Measurements from ENCODE around the gene CTLA4. TPM values are rescaled to one million over a fixed set of nuclear protein-coding genes. Genes with fewer than 3 reads are reported as not detected.

CTLA4 gene
- total RNA-seq, 1 donor from 2014 or later, result 7.9 TPM

DNA sequence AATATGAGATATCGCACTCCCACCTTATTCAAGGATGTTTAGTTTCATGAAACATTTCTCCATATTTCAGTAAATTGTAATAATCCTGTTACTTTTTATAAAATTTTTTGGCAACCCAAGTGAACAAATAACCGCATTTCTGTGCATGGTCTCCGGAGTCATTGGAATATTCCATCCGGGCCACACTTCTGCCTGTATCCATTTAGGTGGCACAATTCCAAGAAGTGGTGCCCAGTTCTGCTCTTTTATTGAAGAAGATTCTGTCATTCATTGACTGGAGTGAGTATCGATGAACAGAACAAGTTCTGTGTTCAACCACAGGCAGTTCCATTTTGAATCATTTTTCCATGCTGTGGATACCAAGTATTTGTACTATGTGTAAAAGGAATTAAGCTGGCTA is 42.4 kb downstream of the CTLA4 start:
- H3K9me3 ChIP-seq, result no peaks in the 10 kb centered on the region
- no peaks in the 10 kb centered on the region for H3K27me3 ChIP-seq
- intact Hi-C loops (cut with DNase I), result no loop called here
- no peaks in the 10 kb centered on the region for H3K36me3 ChIP-seq
- H3K4me1 ChIP-seq, result peaks cover 16% of the 10 kb centered on the region
- no peak overlapping the region for H3K27ac ChIP-seq
- no peak for TF ChIP-seq POLR2A (IDR thresholded peaks at IDR 0.05)
- TF ChIP-seq, protein P1, sequence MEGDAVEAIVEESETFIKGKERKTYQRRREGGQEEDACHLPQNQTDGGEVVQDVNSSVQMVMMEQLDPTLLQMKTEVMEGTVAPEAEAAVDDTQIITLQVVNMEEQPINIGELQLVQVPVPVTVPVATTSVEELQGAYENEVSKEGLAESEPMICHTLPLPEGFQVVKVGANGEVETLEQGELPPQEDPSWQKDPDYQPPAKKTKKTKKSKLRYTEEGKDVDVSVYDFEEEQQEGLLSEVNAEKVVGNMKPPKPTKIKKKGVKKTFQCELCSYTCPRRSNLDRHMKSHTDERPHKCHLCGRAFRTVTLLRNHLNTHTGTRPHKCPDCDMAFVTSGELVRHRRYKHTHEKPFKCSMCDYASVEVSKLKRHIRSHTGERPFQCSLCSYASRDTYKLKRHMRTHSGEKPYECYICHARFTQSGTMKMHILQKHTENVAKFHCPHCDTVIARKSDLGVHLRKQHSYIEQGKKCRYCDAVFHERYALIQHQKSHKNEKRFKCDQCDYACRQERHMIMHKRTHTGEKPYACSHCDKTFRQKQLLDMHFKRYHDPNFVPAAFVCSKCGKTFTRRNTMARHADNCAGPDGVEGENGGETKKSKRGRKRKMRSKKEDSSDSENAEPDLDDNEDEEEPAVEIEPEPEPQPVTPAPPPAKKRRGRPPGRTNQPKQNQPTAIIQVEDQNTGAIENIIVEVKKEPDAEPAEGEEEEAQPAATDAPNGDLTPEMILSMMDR (IDR thresholded peaks at IDR 0.05), result no peak
- no peak for TF ChIP-seq POLR2AphosphoS5 (IDR thresholded peaks at IDR 0.05; ENCODE audit: insufficient read depth in 1 of 2, low read depth in 1 of 2)
- no peak for DNase-seq (ENCODE audit: extremely low spot score in 2 of 2)
- no peak overlapping the region for H3K4me3 ChIP-seq

DNA sequence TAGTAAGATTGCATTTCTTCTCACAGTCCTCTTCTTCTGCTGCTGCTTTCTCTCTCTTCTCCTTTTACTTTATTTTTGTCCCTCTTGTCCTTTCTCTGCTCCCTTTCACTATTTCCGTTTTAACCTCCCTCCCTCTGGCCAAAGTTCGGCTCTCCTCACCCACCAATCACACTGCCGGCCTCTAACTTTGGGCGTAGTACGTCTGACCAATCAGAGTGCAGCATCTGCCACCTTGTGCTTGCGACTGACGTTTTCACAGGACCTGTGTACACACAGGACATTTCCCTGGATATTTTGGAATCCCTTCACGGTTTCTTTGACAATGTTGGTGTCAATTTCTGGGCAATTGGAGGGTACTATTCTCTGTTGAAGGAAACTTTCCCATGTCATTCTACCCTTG is 46.4 kb downstream of the CTLA4 start:
- H3K4me3 ChIP-seq, result no peak overlapping the region
- peaks cover 18% of the 10 kb centered on the region for H3K4me1 ChIP-seq
- no peaks in the 10 kb centered on the region for H3K36me3 ChIP-seq
- no peaks in the 10 kb centered on the region for H3K9me3 ChIP-seq
- intact Hi-C loops (cut with DNase I), result no loop called here
- TF ChIP-seq, protein P1 (IDR thresholded peaks at IDR 0.05), result no peak
- TF ChIP-seq POLR2A (IDR thresholded peaks at IDR 0.05) (no peak), POLR2AphosphoS5 (IDR thresholded peaks at IDR 0.05; ENCODE audit: insufficient read depth in 1 of 2, low read depth in 1 of 2) (no peak)
- H3K27me3 ChIP-seq, result no peaks in the 10 kb centered on the region
- H3K27ac ChIP-seq, result no peak overlapping the region
- no peak for DNase-seq (ENCODE audit: extremely low spot score in 2 of 2)

DNA sequence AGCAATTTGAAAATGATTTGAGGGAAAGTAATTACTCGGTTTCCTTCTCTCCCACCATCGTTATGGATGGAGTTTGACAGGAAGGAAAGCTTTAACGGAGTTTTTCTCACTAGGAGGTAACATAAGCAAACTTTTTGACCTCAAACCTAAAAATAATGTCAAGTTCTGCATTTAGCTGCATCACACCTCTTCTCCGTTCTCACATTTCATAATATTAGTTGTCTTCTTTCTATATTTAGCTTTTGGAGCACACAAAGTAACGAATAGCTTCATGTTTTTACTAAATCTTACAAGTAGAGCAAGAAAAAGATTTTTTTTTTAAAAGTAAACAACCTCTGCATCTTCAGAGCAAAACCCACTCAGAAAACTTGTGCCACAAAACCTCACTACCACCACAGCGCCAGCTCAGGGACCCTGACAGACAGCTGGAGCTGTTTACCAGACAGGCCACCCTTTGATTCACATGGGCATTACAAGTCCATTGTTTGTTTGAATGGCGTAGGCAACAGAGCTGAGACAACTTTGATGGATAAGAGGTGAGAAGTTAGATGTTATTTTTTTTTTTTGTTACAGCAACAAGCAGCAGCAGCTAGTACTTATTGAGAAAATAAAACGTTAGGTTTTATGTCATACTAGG is 47.1 kb downstream of the CTLA4 start:
- intact Hi-C loops (cut with DNase I), result no loop called here
- peaks cover 11% of the 10 kb centered on the region for H3K4me1 ChIP-seq
- no peaks in the 10 kb centered on the region for H3K27me3 ChIP-seq
- no peak overlapping the region for H3K4me3 ChIP-seq
- H3K9me3 ChIP-seq, result no peaks in the 10 kb centered on the region
- H3K27ac ChIP-seq, result no peak overlapping the region
- TF ChIP-seq POLR2A (IDR thresholded peaks at IDR 0.05), result no peak
- TF ChIP-seq, protein P1 (IDR thresholded peaks at IDR 0.05), result no peak
- TF ChIP-seq POLR2AphosphoS5 (IDR thresholded peaks at IDR 0.05; ENCODE audit: insufficient read depth in 1 of 2, low read depth in 1 of 2), result no peak
- DNase-seq (ENCODE audit: extremely low spot score in 2 of 2), result no peak
- H3K36me3 ChIP-seq, result no peaks in the 10 kb centered on the region

DNA sequence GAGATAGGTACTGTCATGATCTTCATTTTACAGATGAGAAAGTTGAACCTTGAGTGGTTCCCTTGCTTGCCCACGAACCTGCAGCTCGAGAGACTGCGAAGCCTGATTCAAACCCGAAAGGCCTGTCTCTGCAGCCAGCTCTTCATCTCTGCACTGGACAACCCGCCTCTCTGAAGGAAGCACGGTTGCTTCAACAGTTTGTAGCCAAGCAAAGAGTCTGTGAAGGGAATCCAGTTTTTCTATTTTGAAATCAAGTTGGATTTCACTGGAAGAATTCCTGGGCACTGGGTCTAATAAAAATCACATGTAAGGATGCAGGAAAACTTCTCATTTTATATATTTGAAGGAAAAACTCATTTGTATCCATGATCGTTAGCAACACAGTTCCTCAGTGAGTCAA is 47.7 kb downstream of the CTLA4 start:
- Histone ChIP-seq H3K36me3 (no peaks in the 10 kb centered on the region), H3K4me3 (no peak overlapping the region), H3K27ac (no peak overlapping the region), H3K27me3 (no peaks in the 10 kb centered on the region), H3K4me1 (peaks cover 7% of the 10 kb centered on the region), H3K9me3 (no peaks in the 10 kb centered on the region)
- no peak for DNase-seq (ENCODE audit: extremely low spot score in 2 of 2)
- TF ChIP-seq POLR2AphosphoS5 (IDR thresholded peaks at IDR 0.05; ENCODE audit: insufficient read depth in 1 of 2, low read depth in 1 of 2) (no peak), POLR2A (IDR thresholded peaks at IDR 0.05) (no peak)
- TF ChIP-seq, protein P1 (IDR thresholded peaks at IDR 0.05), result no peak
- intact Hi-C loops (cut with DNase I), result no loop called here

DNA sequence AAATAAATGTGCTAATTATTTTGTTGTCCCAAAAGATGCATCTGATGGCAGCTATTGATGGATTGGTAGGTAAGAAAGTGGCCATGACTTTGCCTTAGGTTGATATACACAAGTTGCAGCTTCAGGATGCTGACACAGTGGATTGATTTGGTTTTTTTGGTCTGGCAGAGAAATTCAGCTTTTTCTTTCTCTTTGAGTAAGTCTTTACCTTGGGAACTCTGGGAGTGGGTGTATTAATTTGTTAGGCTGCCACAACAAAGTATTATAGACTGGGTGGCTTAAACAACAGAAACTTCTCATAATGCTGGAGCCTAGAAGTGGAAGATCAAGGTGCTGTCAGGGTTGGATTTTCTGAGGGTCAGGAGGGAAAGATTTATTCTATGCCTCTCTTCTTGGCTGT is 49.2 kb downstream of the CTLA4 start:
- Histone ChIP-seq H3K27me3 (no peaks in the 10 kb centered on the region), H3K4me1 (peaks cover 7% of the 10 kb centered on the region), H3K27ac (no peak overlapping the region), H3K9me3 (no peaks in the 10 kb centered on the region), H3K4me3 (no peak overlapping the region), H3K36me3 (no peaks in the 10 kb centered on the region)
- no peak for DNase-seq (ENCODE audit: extremely low spot score in 2 of 2)
- intact Hi-C loops (cut with DNase I), result no loop called here
- TF ChIP-seq, protein P1 (IDR thresholded peaks at IDR 0.05), result no peak
- no peak for TF ChIP-seq POLR2AphosphoS5 (IDR thresholded peaks at IDR 0.05; ENCODE audit: insufficient read depth in 1 of 2, low read depth in 1 of 2)
- TF ChIP-seq POLR2A (IDR thresholded peaks at IDR 0.05), result no peak
